HEK293 (cell line): Measurements from ENCODE around the gene WHRN.

Source experiments
- CTCF ChIA-PET: fragments of 350-600 bp; formaldehyde crosslinking; extraction: SDS; loops from one replicate; lab custom pipeline; 2021; ENCODE audit warnings: antibody characterized with exemption; lab: Yijun Ruan, JAX
- POLR2A ChIA-PET: fragments of 300-600 bp; formaldehyde crosslinking; extraction: SDS; loops from one replicate; lab custom pipeline; 2020; ENCODE audit warnings: antibody characterized with exemption, inconsistent platforms; lab: Yijun Ruan, JAX
- H3K27ac ChIP-seq: fragments of 200-500 bp; sonication (Bioruptor generic); 2 replicates; pipeline ENCODE4 v1.5.1; 2014; ENCODE audit warnings: low read depth, low read length, control low read depth, inconsistent platforms; ENCODE audit errors: extremely low read depth
- H3K36me3 ChIP-seq, 2 experiments: fragments of 200-500 bp in 1 of 2; sonication (Bioruptor generic) in 1 of 2; 1 replicate in 1 of 2; 2 replicates in 1 of 2; pipeline ENCODE4 v1.5.1; 2014 to 2017; ENCODE audit warnings: inconsistent platforms in 2 of 2, low read length in 2 of 2; ENCODE audit not compliant: control insufficient read depth in 2 of 2, insufficient read depth in 1 of 2
- H3K4me1 ChIP-seq: fragments of 200-500 bp; sonication (Bioruptor generic); 2 replicates; pipeline ENCODE4 v1.5.1; 2014; ENCODE audit warnings: mild to moderate bottlenecking, low read length, inconsistent platforms; ENCODE audit not compliant: control insufficient read depth, insufficient read depth
- H3K4me3 ChIP-seq: 2 replicates; pipeline ENCODE4 v1.5.1; 2011; ENCODE audit warnings: low read depth, mild to moderate bottlenecking, control low read depth, low read length, moderate library complexity
- H3K9me3 ChIP-seq: fragments of 200-500 bp; sonication (Bioruptor generic); 2 replicates; pipeline ENCODE4 v1.5.1; 2014; ENCODE audit warnings: low read depth, low read length, inconsistent platforms; ENCODE audit not compliant: control insufficient read depth, insufficient read depth
- FEZF1 ChIP-seq: fragments of 450-650 bp; formaldehyde crosslinking; IDR thresholded peaks from 2 replicates; pipeline ENCODE4 v1.5.1; 2016; ENCODE audit warnings: missing biosample characterization, missing genetic modification characterization
- KLF9 ChIP-seq: fragments of 450-650 bp; formaldehyde crosslinking; IDR thresholded peaks from 2 replicates; pipeline ENCODE4 v1.5.1; 2016; ENCODE audit warnings: missing biosample characterization, missing genetic modification characterization, low read depth
- ZNF16 ChIP-seq: fragments of 450-650 bp; formaldehyde crosslinking; IDR thresholded peaks from 2 replicates; pipeline ENCODE4 v1.5.1; 2016; ENCODE audit warnings: low read depth, missing biosample characterization, missing genetic modification characterization
- ZNF24 ChIP-seq: fragments of 450-650 bp; formaldehyde crosslinking; IDR thresholded peaks from 2 replicates; pipeline ENCODE4 v1.5.1; 2016; ENCODE audit warnings: missing biosample characterization, missing genetic modification characterization
- ZNF335 ChIP-seq: fragments of 450-650 bp; formaldehyde crosslinking; conservative IDR thresholded peaks from 2 replicates; pipeline ENCODE4 v1.5.1; 2016; ENCODE audit warnings: missing biosample characterization, missing genetic modification characterization
- ZNF350 ChIP-seq: fragments of 450-650 bp; formaldehyde crosslinking; IDR thresholded peaks from 2 replicates; pipeline ENCODE4 v1.5.0; 2017; ENCODE audit warnings: missing biosample characterization, mild to moderate bottlenecking, missing genetic modification characterization
- ZNF514 ChIP-seq: fragments of 450-650 bp; formaldehyde crosslinking; IDR thresholded peaks from 2 replicates; pipeline ENCODE4 v1.5.1; 2016; ENCODE audit warnings: missing biosample characterization, missing genetic modification characterization
- ZNF521 ChIP-seq: fragments of 450-650 bp; formaldehyde crosslinking; IDR thresholded peaks from 2 replicates; pipeline ENCODE4 v1.5.1; 2017; ENCODE audit warnings: missing biosample characterization, mild to moderate bottlenecking, missing genetic modification characterization
- ZNF549 ChIP-seq: fragments of 450-650 bp; IDR thresholded peaks from 2 replicates; pipeline ENCODE4 v1.5.1; 2018; ENCODE audit warnings: missing biosample characterization, missing genetic modification characterization, mild to moderate bottlenecking, inconsistent platforms, moderate library complexity
- ZNF585B ChIP-seq: fragments of 450-650 bp; formaldehyde crosslinking; IDR thresholded peaks from 2 replicates; pipeline ENCODE4 v1.5.1; 2016; ENCODE audit warnings: missing biosample characterization, missing genetic modification characterization
- ZNF658 ChIP-seq: fragments of 450-650 bp; formaldehyde crosslinking; IDR thresholded peaks from 2 replicates; pipeline ENCODE4; 2016; ENCODE audit warnings: missing biosample characterization, missing genetic modification characterization
- ZNF830 ChIP-seq: fragments of 450-650 bp; IDR thresholded peaks from 2 replicates; pipeline ENCODE4 v1.5.0; 2018; ENCODE audit warnings: missing biosample characterization, missing genetic modification characterization, low read depth, mild to moderate bottlenecking, moderate library complexity
- TF ChIP-seq, protein P1 (sequence below): sonication (generic); formaldehyde crosslinking; IDR thresholded peaks from 2 replicates; pipeline ENCODE4 v1.8.1; 2022; ENCODE audit warnings: mild to moderate bottlenecking, moderate library complexity, missing genetic modification reagents
- TF ChIP-seq, protein P2 (sequence below): fragments of 450-650 bp; formaldehyde crosslinking; IDR thresholded peaks from 2 replicates; pipeline ENCODE4 v1.5.1; 2016; ENCODE audit warnings: missing biosample characterization, missing genetic modification characterization
- TF ChIP-seq, protein P3 (sequence below): fragments of 450-650 bp; formaldehyde crosslinking; IDR thresholded peaks from 2 replicates; pipeline ENCODE4 v1.5.1; 2016; ENCODE audit warnings: missing biosample characterization, missing genetic modification characterization, borderline replicate concordance
- TF ChIP-seq, protein P4 (sequence below): fragments of 450-650 bp; formaldehyde crosslinking; IDR thresholded peaks from 2 replicates; pipeline ENCODE4 v1.5.1; 2016; ENCODE audit warnings: missing biosample characterization, missing genetic modification characterization
- TF ChIP-seq, protein P5 (sequence below): fragments of 450-650 bp; formaldehyde crosslinking; IDR thresholded peaks from 2 replicates; pipeline ENCODE4 v1.5.1; 2017; ENCODE audit warnings: missing biosample characterization, missing genetic modification characterization
- TF ChIP-seq, protein P6 (sequence below): fragments of 450-650 bp; IDR thresholded peaks from 2 replicates; pipeline ENCODE4 v1.5.1; 2018; ENCODE audit warnings: missing biosample characterization, mild to moderate bottlenecking, missing genetic modification characterization
- TF ChIP-seq, protein P7 (sequence below): fragments of 450-650 bp; formaldehyde crosslinking; IDR thresholded peaks from 2 replicates; pipeline ENCODE4 v1.5.1; 2016; ENCODE audit warnings: missing biosample characterization, missing genetic modification characterization
- TF ChIP-seq, protein P8 (sequence below): fragments of 450-650 bp; formaldehyde crosslinking; conservative IDR thresholded peaks from 2 replicates; pipeline ENCODE4 v1.5.1; 2016; ENCODE audit warnings: low read depth, missing biosample characterization, missing genetic modification characterization

The WHRN gene

DNA sequence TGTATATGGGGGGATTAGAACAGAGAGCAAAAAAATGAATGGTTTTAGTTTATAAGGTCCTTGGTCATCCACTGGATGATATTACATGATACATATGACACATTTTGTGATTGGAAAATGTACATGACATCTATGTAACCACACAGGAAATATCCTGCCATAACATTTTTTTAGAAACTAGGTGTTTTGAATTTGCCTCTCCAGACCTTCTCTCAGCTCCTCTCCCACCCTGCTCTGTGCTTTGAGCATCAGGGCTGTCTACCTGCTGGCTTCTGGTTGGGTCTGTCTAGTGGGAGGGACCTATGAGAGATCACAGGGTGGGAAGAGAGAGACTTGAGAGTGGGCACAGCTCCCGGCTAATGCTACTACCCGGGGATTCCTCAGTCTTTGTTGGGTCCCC, 141.8 kb downstream of the WHRN start (continued):
- TF ChIP-seq, protein P1, sequence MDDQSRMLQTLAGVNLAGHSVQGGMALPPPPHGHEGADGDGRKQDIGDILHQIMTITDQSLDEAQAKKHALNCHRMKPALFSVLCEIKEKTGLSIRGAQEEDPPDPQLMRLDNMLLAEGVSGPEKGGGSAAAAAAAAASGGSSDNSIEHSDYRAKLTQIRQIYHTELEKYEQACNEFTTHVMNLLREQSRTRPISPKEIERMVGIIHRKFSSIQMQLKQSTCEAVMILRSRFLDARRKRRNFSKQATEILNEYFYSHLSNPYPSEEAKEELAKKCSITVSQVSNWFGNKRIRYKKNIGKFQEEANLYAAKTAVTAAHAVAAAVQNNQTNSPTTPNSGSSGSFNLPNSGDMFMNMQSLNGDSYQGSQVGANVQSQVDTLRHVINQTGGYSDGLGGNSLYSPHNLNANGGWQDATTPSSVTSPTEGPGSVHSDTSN (CRISPR knock-in tag): no peak

DNA sequence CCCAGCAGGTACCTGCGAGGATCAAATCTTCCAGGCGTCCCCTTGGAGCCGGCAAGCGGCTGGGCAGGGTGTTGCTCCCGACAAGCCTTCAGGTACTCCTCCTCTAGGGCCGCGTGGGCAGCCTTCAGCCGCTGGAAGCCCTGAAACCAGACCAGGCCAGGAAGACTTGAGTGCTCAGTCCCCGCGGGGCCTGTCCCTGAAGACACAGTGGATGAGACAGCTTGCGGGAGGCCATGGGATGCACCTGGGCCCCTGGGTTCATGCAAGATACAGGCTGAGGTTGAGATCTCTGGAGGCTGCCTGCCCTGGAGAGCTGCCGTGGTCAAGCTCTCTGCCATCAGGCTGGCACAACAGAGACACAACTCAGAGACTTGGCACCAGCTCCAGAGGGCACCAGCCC, 142.9 kb downstream of the WHRN start:
- no peak overlapping the region for H3K27ac ChIP-seq
- peaks cover 0 to 11% of the 10 kb centered on the region in 2 experiments; a peak in 1 of 3 replicates for H3K36me3 ChIP-seq
- POLR2A ChIA-PET: no interaction called here
- no peak for TF ChIP-seq ZNF24 (tag by site-specific recombination)
- no peak for TF ChIP-seq ZNF585B (tag by site-specific recombination)
- TF ChIP-seq, protein P2, sequence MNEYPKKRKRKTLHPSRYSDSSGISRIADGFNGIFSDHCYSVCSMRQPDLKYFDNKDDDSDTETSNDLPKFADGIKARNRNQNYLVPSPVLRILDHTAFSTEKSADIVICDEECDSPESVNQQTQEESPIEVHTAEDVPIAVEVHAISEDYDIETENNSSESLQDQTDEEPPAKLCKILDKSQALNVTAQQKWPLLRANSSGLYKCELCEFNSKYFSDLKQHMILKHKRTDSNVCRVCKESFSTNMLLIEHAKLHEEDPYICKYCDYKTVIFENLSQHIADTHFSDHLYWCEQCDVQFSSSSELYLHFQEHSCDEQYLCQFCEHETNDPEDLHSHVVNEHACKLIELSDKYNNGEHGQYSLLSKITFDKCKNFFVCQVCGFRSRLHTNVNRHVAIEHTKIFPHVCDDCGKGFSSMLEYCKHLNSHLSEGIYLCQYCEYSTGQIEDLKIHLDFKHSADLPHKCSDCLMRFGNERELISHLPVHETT (tag by site-specific recombination): no peak
- TF ChIP-seq ZNF521 (tag by site-specific recombination): no peak
- TF ChIP-seq, protein P3, sequence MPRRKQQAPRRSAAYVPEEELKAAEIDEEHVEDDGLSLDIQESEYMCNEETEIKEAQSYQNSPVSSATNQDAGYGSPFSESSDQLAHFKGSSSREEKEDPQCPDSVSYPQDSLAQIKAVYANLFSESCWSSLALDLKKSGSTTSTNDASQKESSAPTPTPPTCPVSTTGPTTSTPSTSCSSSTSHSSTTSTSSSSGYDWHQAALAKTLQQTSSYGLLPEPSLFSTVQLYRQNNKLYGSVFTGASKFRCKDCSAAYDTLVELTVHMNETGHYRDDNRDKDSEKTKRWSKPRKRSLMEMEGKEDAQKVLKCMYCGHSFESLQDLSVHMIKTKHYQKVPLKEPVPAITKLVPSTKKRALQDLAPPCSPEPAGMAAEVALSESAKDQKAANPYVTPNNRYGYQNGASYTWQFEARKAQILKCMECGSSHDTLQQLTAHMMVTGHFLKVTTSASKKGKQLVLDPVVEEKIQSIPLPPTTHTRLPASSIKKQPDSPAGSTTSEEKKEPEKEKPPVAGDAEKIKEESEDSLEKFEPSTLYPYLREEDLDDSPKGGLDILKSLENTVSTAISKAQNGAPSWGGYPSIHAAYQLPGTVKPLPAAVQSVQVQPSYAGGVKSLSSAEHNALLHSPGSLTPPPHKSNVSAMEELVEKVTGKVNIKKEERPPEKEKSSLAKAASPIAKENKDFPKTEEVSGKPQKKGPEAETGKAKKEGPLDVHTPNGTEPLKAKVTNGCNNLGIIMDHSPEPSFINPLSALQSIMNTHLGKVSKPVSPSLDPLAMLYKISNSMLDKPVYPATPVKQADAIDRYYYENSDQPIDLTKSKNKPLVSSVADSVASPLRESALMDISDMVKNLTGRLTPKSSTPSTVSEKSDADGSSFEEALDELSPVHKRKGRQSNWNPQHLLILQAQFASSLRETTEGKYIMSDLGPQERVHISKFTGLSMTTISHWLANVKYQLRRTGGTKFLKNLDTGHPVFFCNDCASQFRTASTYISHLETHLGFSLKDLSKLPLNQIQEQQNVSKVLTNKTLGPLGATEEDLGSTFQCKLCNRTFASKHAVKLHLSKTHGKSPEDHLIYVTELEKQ: no peak
- TF ChIP-seq ZNF658 (tag by site-specific recombination): no peak
- TF ChIP-seq, protein P4, sequence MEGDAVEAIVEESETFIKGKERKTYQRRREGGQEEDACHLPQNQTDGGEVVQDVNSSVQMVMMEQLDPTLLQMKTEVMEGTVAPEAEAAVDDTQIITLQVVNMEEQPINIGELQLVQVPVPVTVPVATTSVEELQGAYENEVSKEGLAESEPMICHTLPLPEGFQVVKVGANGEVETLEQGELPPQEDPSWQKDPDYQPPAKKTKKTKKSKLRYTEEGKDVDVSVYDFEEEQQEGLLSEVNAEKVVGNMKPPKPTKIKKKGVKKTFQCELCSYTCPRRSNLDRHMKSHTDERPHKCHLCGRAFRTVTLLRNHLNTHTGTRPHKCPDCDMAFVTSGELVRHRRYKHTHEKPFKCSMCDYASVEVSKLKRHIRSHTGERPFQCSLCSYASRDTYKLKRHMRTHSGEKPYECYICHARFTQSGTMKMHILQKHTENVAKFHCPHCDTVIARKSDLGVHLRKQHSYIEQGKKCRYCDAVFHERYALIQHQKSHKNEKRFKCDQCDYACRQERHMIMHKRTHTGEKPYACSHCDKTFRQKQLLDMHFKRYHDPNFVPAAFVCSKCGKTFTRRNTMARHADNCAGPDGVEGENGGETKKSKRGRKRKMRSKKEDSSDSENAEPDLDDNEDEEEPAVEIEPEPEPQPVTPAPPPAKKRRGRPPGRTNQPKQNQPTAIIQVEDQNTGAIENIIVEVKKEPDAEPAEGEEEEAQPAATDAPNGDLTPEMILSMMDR (tag by site-specific recombination): no peak
- TF ChIP-seq ZNF549 (tag by site-specific recombination): no peak
- no peak for TF ChIP-seq ZNF335 (tag by site-specific recombination)
- TF ChIP-seq ZNF514 (tag by site-specific recombination): no peak
- no peak for TF ChIP-seq KLF9 (tag by site-specific recombination)
- TF ChIP-seq ZNF16: no peak
- no peak for TF ChIP-seq FEZF1 (tag by site-specific recombination)
- TF ChIP-seq, protein P5, sequence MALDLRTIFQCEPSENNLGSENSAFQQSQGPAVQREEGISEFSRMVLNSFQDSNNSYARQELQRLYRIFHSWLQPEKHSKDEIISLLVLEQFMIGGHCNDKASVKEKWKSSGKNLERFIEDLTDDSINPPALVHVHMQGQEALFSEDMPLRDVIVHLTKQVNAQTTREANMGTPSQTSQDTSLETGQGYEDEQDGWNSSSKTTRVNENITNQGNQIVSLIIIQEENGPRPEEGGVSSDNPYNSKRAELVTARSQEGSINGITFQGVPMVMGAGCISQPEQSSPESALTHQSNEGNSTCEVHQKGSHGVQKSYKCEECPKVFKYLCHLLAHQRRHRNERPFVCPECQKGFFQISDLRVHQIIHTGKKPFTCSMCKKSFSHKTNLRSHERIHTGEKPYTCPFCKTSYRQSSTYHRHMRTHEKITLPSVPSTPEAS (tag by site-specific recombination): no peak
- TF ChIP-seq, protein P6, sequence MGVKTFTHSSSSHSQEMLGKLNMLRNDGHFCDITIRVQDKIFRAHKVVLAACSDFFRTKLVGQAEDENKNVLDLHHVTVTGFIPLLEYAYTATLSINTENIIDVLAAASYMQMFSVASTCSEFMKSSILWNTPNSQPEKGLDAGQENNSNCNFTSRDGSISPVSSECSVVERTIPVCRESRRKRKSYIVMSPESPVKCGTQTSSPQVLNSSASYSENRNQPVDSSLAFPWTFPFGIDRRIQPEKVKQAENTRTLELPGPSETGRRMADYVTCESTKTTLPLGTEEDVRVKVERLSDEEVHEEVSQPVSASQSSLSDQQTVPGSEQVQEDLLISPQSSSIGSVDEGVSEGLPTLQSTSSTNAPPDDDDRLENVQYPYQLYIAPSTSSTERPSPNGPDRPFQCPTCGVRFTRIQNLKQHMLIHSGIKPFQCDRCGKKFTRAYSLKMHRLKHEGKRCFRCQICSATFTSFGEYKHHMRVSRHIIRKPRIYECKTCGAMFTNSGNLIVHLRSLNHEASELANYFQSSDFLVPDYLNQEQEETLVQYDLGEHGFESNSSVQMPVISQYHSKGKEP (tag by site-specific recombination): no peak
- TF ChIP-seq, protein P7, sequence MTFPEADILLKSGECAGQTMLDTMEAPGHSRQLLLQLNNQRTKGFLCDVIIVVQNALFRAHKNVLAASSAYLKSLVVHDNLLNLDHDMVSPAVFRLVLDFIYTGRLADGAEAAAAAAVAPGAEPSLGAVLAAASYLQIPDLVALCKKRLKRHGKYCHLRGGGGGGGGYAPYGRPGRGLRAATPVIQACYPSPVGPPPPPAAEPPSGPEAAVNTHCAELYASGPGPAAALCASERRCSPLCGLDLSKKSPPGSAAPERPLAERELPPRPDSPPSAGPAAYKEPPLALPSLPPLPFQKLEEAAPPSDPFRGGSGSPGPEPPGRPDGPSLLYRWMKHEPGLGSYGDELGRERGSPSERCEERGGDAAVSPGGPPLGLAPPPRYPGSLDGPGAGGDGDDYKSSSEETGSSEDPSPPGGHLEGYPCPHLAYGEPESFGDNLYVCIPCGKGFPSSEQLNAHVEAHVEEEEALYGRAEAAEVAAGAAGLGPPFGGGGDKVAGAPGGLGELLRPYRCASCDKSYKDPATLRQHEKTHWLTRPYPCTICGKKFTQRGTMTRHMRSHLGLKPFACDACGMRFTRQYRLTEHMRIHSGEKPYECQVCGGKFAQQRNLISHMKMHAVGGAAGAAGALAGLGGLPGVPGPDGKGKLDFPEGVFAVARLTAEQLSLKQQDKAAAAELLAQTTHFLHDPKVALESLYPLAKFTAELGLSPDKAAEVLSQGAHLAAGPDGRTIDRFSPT (tag by site-specific recombination): no peak
- no peak for TF ChIP-seq ZNF830
- TF ChIP-seq, protein P8, sequence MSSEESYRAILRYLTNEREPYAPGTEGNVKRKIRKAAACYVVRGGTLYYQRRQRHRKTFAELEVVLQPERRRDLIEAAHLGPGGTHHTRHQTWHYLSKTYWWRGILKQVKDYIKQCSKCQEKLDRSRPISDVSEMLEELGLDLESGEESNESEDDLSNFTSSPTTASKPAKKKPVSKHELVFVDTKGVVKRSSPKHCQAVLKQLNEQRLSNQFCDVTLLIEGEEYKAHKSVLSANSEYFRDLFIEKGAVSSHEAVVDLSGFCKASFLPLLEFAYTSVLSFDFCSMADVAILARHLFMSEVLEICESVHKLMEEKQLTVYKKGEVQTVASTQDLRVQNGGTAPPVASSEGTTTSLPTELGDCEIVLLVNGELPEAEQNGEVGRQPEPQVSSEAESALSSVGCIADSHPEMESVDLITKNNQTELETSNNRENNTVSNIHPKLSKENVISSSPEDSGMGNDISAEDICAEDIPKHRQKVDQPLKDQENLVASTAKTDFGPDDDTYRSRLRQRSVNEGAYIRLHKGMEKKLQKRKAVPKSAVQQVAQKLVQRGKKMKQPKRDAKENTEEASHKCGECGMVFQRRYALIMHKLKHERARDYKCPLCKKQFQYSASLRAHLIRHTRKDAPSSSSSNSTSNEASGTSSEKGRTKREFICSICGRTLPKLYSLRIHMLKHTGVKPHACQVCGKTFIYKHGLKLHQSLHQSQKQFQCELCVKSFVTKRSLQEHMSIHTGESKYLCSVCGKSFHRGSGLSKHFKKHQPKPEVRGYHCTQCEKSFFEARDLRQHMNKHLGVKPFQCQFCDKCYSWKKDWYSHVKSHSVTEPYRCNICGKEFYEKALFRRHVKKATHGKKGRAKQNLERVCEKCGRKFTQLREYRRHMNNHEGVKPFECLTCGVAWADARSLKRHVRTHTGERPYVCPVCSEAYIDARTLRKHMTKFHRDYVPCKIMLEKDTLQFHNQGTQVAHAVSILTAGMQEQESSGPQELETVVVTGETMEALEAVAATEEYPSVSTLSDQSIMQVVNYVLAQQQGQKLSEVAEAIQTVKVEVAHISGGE (tag by site-specific recombination): no peak
- no peak for TF ChIP-seq ZNF350 (tag by site-specific recombination)
- CTCF ChIA-PET: no interaction called here
- no peaks in the 10 kb centered on the region for H3K9me3 ChIP-seq
- no peaks in the 10 kb centered on the region for H3K4me1 ChIP-seq
- no peak overlapping the region for H3K4me3 ChIP-seq
